Esophagus squamous epithelium (tissue), 5 donors: ENCODE data around the gene ZMYND15. TPM values are rescaled to one million over a fixed set of nuclear protein-coding genes. Genes with fewer than 3 reads are reported as not detected.

ENCODE experiments used
- DNase-seq: peaks from one replicate; lab custom pipeline; 2025; lab: John Stamatoyannopoulos, UW
- H3K27ac ChIP-seq, 4 donors: fragments of 200-600 bp; sonication (generic); one replicate each; pipeline ENCODE4 v1.5.1; 2016 to 2019; ENCODE audit warnings: mild to moderate bottlenecking in 1 of 4
- H3K27me3 ChIP-seq, 4 donors: fragments of 200-600 bp; sonication (generic); 1 replicate in 3 of 4; 2 replicates in 1 of 4; pipeline versions ENCODE4 v1.5.1 to v1.6.0; 2017 to 2021; ENCODE audit warnings: antibody characterized with exemption in 1 of 4
- H3K36me3 ChIP-seq, 3 donors: fragments of 200-600 bp; sonication (generic); one replicate each; pipeline ENCODE4 v1.5.1; 2016 to 2019
- H3K4me1 ChIP-seq, 3 donors: fragments of 200-600 bp; sonication (generic); one replicate each; pipeline ENCODE4 v1.5.1; 2017 to 2019
- H3K4me3 ChIP-seq, 4 donors: fragments of 200-600 bp; sonication (generic); 1 replicate in 3 of 4; 2 replicates in 1 of 4; pipeline ENCODE4 v1.5.1; 2016 to 2019; ENCODE audit warnings: mild to moderate bottlenecking in 2 of 4, moderate library complexity in 1 of 4
- H3K9me3 ChIP-seq, 3 donors: fragments of 200-600 bp; sonication (generic); one replicate each; pipeline ENCODE4 v1.5.1; 2016 to 2019
- CTCF ChIP-seq, 6 experiments: fragments of 450-650 bp in 4 of 6; fragments of 200-600 bp in 2 of 6; sonication (generic) in 2 of 6; IDR thresholded peaks; one replicate each; pipeline ENCODE4 v1.5.1; 2016 to 2019; ENCODE audit warnings: antibody characterized with exemption in 6 of 6, mild to moderate bottlenecking in 4 of 6, moderate library complexity in 4 of 6
- POLR2A ChIP-seq, 4 donors: fragments of 450-650 bp; IDR thresholded peaks; one replicate each; pipeline ENCODE4 v1.6.1; 2017; ENCODE audit warnings: antibody characterized with exemption in 4 of 4, mild to moderate bottlenecking in 4 of 4, moderate library complexity in 3 of 4
- WGBS, 2 donors: methylation state at CpG; one replicate each; pipeline ENCODE4 v1.1.5; 2018; 5-methylcytosine and 5-hydroxymethylcytosine counted together
- intact Hi-C: fragments of 100-400 bp; cut with DNase I; formaldehyde crosslinking; loops from one replicate; pipeline ENCODE4 v1.15.0; 2022
- total RNA-seq, 4 donors: library from RNA; depleted of rRNA; stranded (reverse); fragments of >200 nt; gene quantifications; one replicate each; pipeline ENCODE4 v1.1.0, GENCODE V29; 2016
- donor health status: DM: yes; HTN: yes; CAD: no.

ZMYND15 gene
- total RNA-seq, 4 donors from 2014 or later, result 1.1 to 1.7 TPM; not detected in 2

DNA sequence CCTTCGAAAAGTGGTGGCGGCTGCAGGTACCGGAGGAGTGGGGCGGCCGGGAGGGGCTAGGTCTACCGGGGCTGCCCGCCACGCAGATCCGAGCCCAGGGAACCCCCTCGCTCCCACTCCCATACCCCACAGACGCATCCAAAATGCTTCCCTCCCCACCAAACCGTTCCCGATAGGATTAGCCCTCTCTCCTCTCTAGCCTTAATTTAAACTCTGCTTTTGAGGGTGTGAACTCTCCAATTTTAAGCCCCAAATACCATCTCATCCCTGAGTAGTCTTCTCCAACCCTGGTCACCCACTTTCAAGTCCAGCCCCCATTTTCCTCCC lies 355 bp downstream of the ZMYND15 start:
- intact Hi-C loops, result no loop called here
- peak overlapping the region; percentile 48 to 85 (median 76) for H3K4me3 ChIP-seq
- peaks cover 0 to 16% (median 0%) of the 10 kb centered on the region in 4 donors for H3K27me3 ChIP-seq
- H3K4me1 ChIP-seq, result peaks cover 6 to 27% (median 9%) of the 10 kb centered on the region in 3 donors
- WGBS, 2 donors, result 9 to 23% methylated on average over 8 to 11 of the region's 13 CpGs
- H3K9me3 ChIP-seq, result no peaks in the 10 kb centered on the region
- no peak for DNase-seq
- H3K27ac ChIP-seq, result peak overlapping the region; percentile 55 to 81 (median 77)
- peaks cover 0 to 7% (median 0%) of the 10 kb centered on the region in 3 donors for H3K36me3 ChIP-seq
- TF ChIP-seq CTCF (IDR thresholded peaks at IDR 0.05) (no peak), POLR2A (IDR thresholded peaks at IDR 0.05) (no peak)

- no peak overlapping the region for H3K27ac ChIP-seq
- peaks cover 0 to 22% (median 0%) of the 10 kb centered on the region in 4 donors for H3K27me3 ChIP-seq
- no peak overlapping the region for H3K4me3 ChIP-seq
- no peaks in the 10 kb centered on the region for H3K9me3 ChIP-seq
- TF ChIP-seq POLR2A (IDR thresholded peaks at IDR 0.05) (no peak), CTCF (IDR thresholded peaks at IDR 0.05) (no peak)
- peaks cover 6 to 33% (median 9%) of the 10 kb centered on the region in 3 donors for H3K4me1 ChIP-seq
- no peak for DNase-seq
- WGBS, 2 donors, result 89 to 92% methylated on average over 2 to 8 of the region's 8 CpGs
- peaks cover 0 to under 1% (median 0%) of the 10 kb centered on the region in 3 donors for H3K36me3 ChIP-seq
- intact Hi-C loops, result no loop called here
Measured at GRCh38 chr17:4740584-4740983, 951 bp downstream of the ZMYND15 start.

DNA sequence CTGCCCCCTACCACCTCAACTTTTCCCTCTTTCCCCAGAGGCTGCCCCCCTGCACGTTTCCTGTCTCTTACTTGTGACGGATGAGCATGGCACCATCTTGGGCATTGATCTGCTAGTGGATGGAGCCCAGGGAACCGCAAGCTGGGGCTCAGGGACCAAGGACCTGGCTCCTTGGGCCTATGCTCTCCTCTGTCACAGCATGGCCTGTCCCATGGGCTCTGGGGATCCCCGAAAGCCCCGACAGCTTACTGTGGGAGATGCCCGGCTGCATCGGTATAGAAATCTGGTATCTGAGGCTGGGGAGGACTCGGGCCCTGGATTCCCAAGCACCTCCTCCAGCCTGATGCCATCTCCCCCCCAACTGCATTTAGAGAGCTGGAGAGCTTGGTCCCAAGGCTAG lies 1.9 kb downstream of the ZMYND15 start:
- Histone ChIP-seq H3K27ac (no peak overlapping the region), H3K4me3 (no peak overlapping the region), H3K27me3 (peaks cover 0 to 27% (median 0%) of the 10 kb centered on the region in 4 donors), H3K36me3 (no peaks in the 10 kb centered on the region), H3K4me1 (peaks cover 6 to 36% (median 9%) of the 10 kb centered on the region in 3 donors), H3K9me3 (no peaks in the 10 kb centered on the region)
- no peak for TF ChIP-seq POLR2A (IDR thresholded peaks at IDR 0.05)
- no peak for DNase-seq
- intact Hi-C loops, result no loop called here
- WGBS, 2 donors, result 90 to 94% methylated on average over 4 to 8 of the region's 8 CpGs

- Histone ChIP-seq H3K36me3 (no peaks in the 10 kb centered on the region), H3K27me3 (peaks cover 0 to 27% (median 0%) of the 10 kb centered on the region in 4 donors), H3K27ac (no peak overlapping the region), H3K4me1 (peaks cover 6 to 36% (median 9%) of the 10 kb centered on the region in 3 donors), H3K4me3 (no peak overlapping the region), H3K9me3 (no peaks in the 10 kb centered on the region)
- WGBS, 2 donors, result 57 to 78% methylated on average over 3 to 7 of the region's 9 CpGs
- DNase-seq, result no peak
- TF ChIP-seq POLR2A (IDR thresholded peaks at IDR 0.05), result no peak
- no peak for TF ChIP-seq CTCF (IDR thresholded peaks at IDR 0.05)
- intact Hi-C loops, result no loop called here
Measured at GRCh38 chr17:4742133-4742532, 2.5 kb downstream of the ZMYND15 start.

GRCh38 chr17:4742629-4743028 lies 3.0 kb downstream of the ZMYND15 start:
- intact Hi-C loops, result no loop called here
- H3K27me3 ChIP-seq, result peaks cover 0 to 27% (median 0%) of the 10 kb centered on the region in 4 donors
- no peaks in the 10 kb centered on the region for H3K36me3 ChIP-seq
- WGBS, 2 donors, result 71 to 80% methylated on average over 6 to 10 of the region's 10 CpGs
- no peak for DNase-seq
- no peak overlapping the region for H3K27ac ChIP-seq
- no peaks in the 10 kb centered on the region for H3K9me3 ChIP-seq
- H3K4me1 ChIP-seq, result peaks cover 6 to 36% (median 9%) of the 10 kb centered on the region in 3 donors
- H3K4me3 ChIP-seq, result no peak overlapping the region
- TF ChIP-seq CTCF (IDR thresholded peaks at IDR 0.05) (no peak), POLR2A (IDR thresholded peaks at IDR 0.05) (no peak)

- DNase-seq, result no peak
- Histone ChIP-seq H3K36me3 (no peaks in the 10 kb centered on the region), H3K4me1 (peaks cover 5 to 35% (median 8%) of the 10 kb centered on the region in 3 donors), H3K9me3 (no peaks in the 10 kb centered on the region), H3K27me3 (peaks cover 0 to 30% (median 0%) of the 10 kb centered on the region in 4 donors), H3K27ac (no peak overlapping the region), H3K4me3 (no peak overlapping the region)
- TF ChIP-seq POLR2A (IDR thresholded peaks at IDR 0.05), result no peak
- TF ChIP-seq CTCF (IDR thresholded peaks at IDR 0.05), result no peak
- intact Hi-C loops, result no loop called here
- WGBS, 2 donors, result 96% methylated on average over 3 to 5 of the region's 8 CpGs
Measured at GRCh38 chr17:4743216-4743615, 3.6 kb downstream of the ZMYND15 start.
